Vagina (tissue), 2 donors: Measurements from ENCODE around the gene SRRM4. TPM values are rescaled to one million over a fixed set of nuclear protein-coding genes. Genes with fewer than 3 reads are reported as not detected.

Experiments used
- DNase-seq, 2 donors: peaks; one replicate each; pipeline ENCODE4 v3.0.0-alpha.2; 2017; ENCODE audit errors: extremely low spot score in 2 of 2
- H3K27ac ChIP-seq: fragments of 200-600 bp; sonication (generic); one replicate; pipeline ENCODE4 v1.5.1; 2019
- H3K27me3 ChIP-seq: fragments of 200-600 bp; sonication (generic); one replicate; pipeline ENCODE4 v1.5.1; 2019
- H3K36me3 ChIP-seq, 2 donors: fragments of 200-600 bp; sonication (generic); one replicate each; pipeline ENCODE4 v1.5.1; 2017 to 2019
- H3K4me1 ChIP-seq: fragments of 200-600 bp; sonication (generic); one replicate; pipeline ENCODE4 v1.5.1; 2019
- H3K4me3 ChIP-seq, 2 donors: fragments of 200-600 bp; sonication (generic); 1 replicate in 1 of 2; 2 replicates in 1 of 2; pipeline ENCODE4 v1.5.1; 2016 to 2019
- H3K9me3 ChIP-seq: fragments of 200-600 bp; sonication (generic); one replicate; pipeline ENCODE4 v1.5.1; 2019
- CTCF ChIP-seq, 3 experiments: fragments of 450-650 bp in 2 of 3; fragments of 200-600 bp in 1 of 3; sonication (generic) in 1 of 3; IDR thresholded peaks; one replicate each; pipeline ENCODE4 v1.5.1; 2017 to 2019; ENCODE audit warnings: antibody characterized with exemption in 3 of 3, mild to moderate bottlenecking in 2 of 3, moderate library complexity in 2 of 3
- POLR2A ChIP-seq, 2 donors: fragments of 450-650 bp; IDR thresholded peaks; one replicate each; pipeline ENCODE4 v1.6.1; 2017; ENCODE audit warnings: antibody characterized with exemption in 2 of 2, mild to moderate bottlenecking in 2 of 2, moderate library complexity in 2 of 2
- POLR2AphosphoS5 ChIP-seq, 2 donors: sonication (generic); formaldehyde crosslinking; IDR thresholded peaks; one replicate each; pipeline ENCODE4 v1.9.0; 2017; ENCODE audit warnings: antibody characterized with exemption in 2 of 2, mild to moderate bottlenecking in 2 of 2, low read depth in 1 of 2; ENCODE audit not compliant: insufficient read depth in 1 of 2
- intact Hi-C: fragments of 100-400 bp; cut with DNase I; formaldehyde crosslinking; loops from one replicate; pipeline ENCODE4 v1.15.1; 2023
- total RNA-seq: library from RNA; depleted of rRNA; stranded (reverse); fragments of >200 nt; gene quantifications from one replicate; pipeline ENCODE4 v1.2.3, GENCODE V29; 2016

The SRRM4 gene
- total RNA-seq, 1 donor from 2014 or later: under 0.01 TPM

DNA sequence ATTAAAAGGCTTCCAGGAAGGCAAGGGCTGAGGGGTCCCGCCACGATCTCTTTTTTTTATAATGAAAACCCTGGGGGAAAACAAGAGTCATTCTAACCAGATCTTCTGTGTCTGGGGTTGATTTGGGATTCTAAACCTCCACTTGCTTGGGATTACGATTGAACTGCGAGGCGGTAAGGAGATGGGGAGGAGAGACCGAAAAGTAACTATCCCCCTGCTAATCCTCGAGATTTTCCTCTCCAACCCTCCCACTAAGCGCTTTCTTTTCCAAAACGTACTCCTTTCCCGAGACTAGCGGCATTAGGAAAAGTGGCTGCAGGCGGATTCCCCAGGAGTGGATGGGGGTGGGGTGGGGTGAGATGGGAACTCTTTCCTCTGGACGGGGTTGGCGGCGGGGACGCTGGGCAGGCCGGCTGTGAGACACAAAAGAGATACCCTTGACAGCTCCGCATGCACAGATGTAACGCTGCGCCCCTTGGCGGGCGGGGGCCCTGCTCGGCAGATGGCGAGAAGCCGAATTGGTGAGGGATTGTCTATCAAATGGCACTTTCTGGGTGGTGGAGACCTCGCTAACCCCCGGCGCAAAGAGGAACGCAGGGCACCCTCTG, 830 bp upstream of the SRRM4 start:
- TF ChIP-seq POLR2A (IDR thresholded peaks at IDR 0.05) (no peak), POLR2AphosphoS5 (IDR thresholded peaks at IDR 0.05; ENCODE audit: insufficient read depth in 1 of 2, low read depth in 1 of 2) (no peak), CTCF (IDR thresholded peaks at IDR 0.05) (no peak)
- no peaks in the 10 kb centered on the region for H3K36me3 ChIP-seq

GRCh38 chr12:118982302-118982701, 961 bp downstream of the SRRM4 start:
- Histone ChIP-seq H3K9me3 (no peaks in the 10 kb centered on the region), H3K27ac (no peak overlapping the region), H3K4me1 (no peaks in the 10 kb centered on the region), H3K36me3 (no peaks in the 10 kb centered on the region), H3K4me3 (no peak overlapping the region), H3K27me3 (no peaks in the 10 kb centered on the region)
- no peak for TF ChIP-seq POLR2AphosphoS5 (IDR thresholded peaks at IDR 0.05; ENCODE audit: insufficient read depth in 1 of 2, low read depth in 1 of 2)
- no peak for TF ChIP-seq POLR2A (IDR thresholded peaks at IDR 0.05)
- TF ChIP-seq CTCF (IDR thresholded peaks at IDR 0.05): no peak
- DNase-seq: no peak
- intact Hi-C loops: no loop called here

More for the DNA sequence above, 830 bp upstream of the SRRM4 start:
- H3K27me3 ChIP-seq: no peaks in the 10 kb centered on the region
- H3K4me1 ChIP-seq: no peaks in the 10 kb centered on the region
- no peaks in the 10 kb centered on the region for H3K9me3 ChIP-seq
- H3K27ac ChIP-seq: no peak overlapping the region
- intact Hi-C loops: no loop called here
- no peak for DNase-seq
- H3K4me3 ChIP-seq: no peak overlapping the region

DNA sequence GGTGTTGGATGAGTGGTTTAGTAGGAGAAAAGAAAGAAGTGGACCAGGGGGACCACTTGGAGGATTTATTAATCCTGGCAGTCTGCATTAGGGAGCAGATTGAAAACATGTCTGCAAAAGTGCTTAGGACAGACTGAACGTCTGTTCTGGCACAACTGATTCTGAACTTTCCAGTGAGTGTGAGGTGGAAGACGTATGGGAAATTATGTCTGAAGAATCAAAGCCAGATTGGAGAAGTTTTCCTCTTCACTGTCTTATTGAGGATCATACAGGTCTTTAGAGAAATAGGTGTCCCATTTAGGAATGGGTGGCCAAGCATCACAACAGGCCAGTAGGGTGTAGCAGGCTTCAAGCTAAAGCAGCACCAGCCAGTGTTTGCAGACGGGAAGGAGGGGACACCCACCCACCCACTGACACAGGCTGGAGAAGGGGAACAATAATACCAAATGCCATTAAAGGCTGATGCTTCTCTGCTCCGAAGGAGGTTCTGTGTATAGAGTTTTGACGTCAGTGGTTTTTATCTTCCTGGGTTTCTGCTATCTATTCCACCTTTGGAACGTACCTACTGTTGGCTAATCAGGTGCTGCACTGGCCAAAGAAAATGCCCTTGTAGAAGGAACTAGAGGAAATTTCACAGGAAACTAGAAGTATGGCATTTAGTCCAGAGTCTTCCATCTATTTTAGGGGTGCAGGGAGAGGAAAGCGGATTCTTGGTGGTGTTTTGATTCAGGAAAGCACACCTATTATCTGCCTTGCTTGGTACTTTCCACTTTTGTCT, 1.8 kb downstream of the SRRM4 start:
- DNase-seq: no peak
- H3K27ac ChIP-seq: no peak overlapping the region
- H3K4me3 ChIP-seq: no peak overlapping the region
- TF ChIP-seq POLR2A (IDR thresholded peaks at IDR 0.05) (no peak), CTCF (IDR thresholded peaks at IDR 0.05) (no peak), POLR2AphosphoS5 (IDR thresholded peaks at IDR 0.05; ENCODE audit: insufficient read depth in 1 of 2, low read depth in 1 of 2) (no peak)
- H3K27me3 ChIP-seq: no peaks in the 10 kb centered on the region
- H3K4me1 ChIP-seq: no peaks in the 10 kb centered on the region
- H3K36me3 ChIP-seq: no peaks in the 10 kb centered on the region
- H3K9me3 ChIP-seq: no peaks in the 10 kb centered on the region
- intact Hi-C loops: no loop called here

- DNase-seq: no peak
- intact Hi-C loops: no loop called here
- Histone ChIP-seq H3K27me3 (no peaks in the 10 kb centered on the region), H3K36me3 (no peaks in the 10 kb centered on the region), H3K9me3 (no peaks in the 10 kb centered on the region), H3K4me1 (no peaks in the 10 kb centered on the region), H3K4me3 (no peak overlapping the region), H3K27ac (no peak overlapping the region)
- TF ChIP-seq POLR2A (IDR thresholded peaks at IDR 0.05): no peak
These were observed 3.0 kb downstream of the SRRM4 start for GRCh38 chr12:118984161-118984943.

DNA sequence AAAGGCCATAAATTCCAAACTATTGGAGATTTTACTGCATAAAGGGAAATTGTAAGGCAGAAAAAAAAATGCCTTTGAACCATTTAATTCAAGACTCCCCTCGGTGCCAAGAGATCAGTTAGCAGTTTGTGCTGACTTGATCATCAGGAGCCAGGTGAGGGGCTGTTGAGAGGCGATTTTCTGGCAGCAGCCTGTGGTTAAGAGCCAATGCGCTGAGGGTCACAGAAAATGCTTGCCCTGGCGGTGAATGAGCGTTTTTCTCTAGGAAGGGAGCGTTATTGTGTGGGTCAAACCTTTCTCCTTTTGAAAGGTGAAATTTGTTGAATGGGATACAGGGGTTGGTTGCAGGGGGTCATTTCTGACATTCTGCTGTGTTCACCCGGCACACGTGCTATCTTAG, 4.7 kb downstream of the SRRM4 start:
- H3K4me3 ChIP-seq: no peak overlapping the region
- H3K9me3 ChIP-seq: no peaks in the 10 kb centered on the region
- no peak overlapping the region for H3K27ac ChIP-seq
- no peaks in the 10 kb centered on the region for H3K4me1 ChIP-seq
- H3K36me3 ChIP-seq: no peaks in the 10 kb centered on the region
- H3K27me3 ChIP-seq: no peaks in the 10 kb centered on the region
- TF ChIP-seq CTCF (IDR thresholded peaks at IDR 0.05) (no peak), POLR2A (IDR thresholded peaks at IDR 0.05) (no peak), POLR2AphosphoS5 (IDR thresholded peaks at IDR 0.05; ENCODE audit: insufficient read depth in 1 of 2, low read depth in 1 of 2) (no peak)
- DNase-seq: no peak
- intact Hi-C loops: no loop called here
